ENCODE measurements around the gene BPIFA3. TPM values are rescaled to one million over a fixed set of nuclear protein-coding genes. Genes with fewer than 3 reads are reported as not detected.

Gene BPIFA3
- total and polyA plus RNA-seq, 2 of the 8 experiments (the other 6 are each of a cell fraction or from before 2014, with no cell fraction given): not detected

DNA sequence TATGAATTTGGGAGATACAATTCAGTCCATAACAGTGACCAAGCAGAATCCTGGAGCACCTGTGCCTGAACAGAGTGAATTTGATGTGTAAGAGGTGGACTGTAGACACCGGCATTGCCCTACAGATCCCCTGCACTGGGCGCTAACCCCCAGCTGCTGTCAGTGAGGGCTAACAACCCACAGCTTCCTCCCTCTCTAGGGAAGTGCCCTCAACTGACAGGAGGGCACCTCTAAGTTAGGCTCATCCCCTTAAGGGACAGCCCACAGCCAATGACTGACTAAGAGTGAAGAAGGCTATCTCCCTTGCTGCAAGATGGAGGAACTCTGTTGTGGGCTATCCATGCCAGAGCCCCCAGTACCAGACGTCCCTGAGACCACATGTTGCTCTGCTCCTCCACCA is 50.5 kb downstream of the BPIFA3 start:
- H3K56ac ChIP-seq (replicated peaks; ENCODE audit: insufficient read length, low read depth, low read length): no peak overlapping the region
- no peak for FAIRE-seq
- 81% methylated on average over 3 of the region's 3 CpGs; no CpG with 5 or more reads in 1 of the 2 experiments for WGBS, 2 experiments (ENCODE audit: extremely low coverage in 1 of 2, insufficient coverage in 1 of 2, insufficient read length in 1 of 2, insufficient replicate concordance in 2 of 2, low coverage in 1 of 2, low lambda C conversion rate in 2 of 2, missing lambda C conversion rate in 1 of 2)
- H2AFZ ChIP-seq (ENCODE audit: low read length): no peak overlapping the region
- H2BK5ac ChIP-seq (ENCODE audit: low read depth, low read length): no peak overlapping the region
- H3K4me2 ChIP-seq (ENCODE audit: insufficient read depth in 1 of 2, low read depth in 2 of 2, low read length in 2 of 2): no peak overlapping the region
- no peak overlapping the region for H2BK20ac ChIP-seq (ENCODE audit: low read length)
- H2AK5ac ChIP-seq (ENCODE audit: low read depth, low read length): no peak overlapping the region
- no peak overlapping the region for H3K9ac ChIP-seq (replicated peaks in 1 of 4; ENCODE audit: extremely low read depth in 1 of 4, low read depth in 3 of 4, low read length in 3 of 4)
- ChIA-PET POLR2A (ENCODE audit: partially characterized antibody) (no interaction called here), CTCF (ENCODE audit: partially characterized antibody) (interaction anchor here (0.6 to 1.1 kb wide), 3 partner anchors 20 to 432 kb away, joined by 3 to 4 read pairs (median 3); no protein-coding TSS in a partner anchor)
- H3K23me2 ChIP-seq (ENCODE audit: low read depth, low read length): no peaks in the 10 kb centered on the region
- no peaks in the 10 kb centered on the region for H4K20me1 ChIP-seq (replicated peaks in 1 of 2; ENCODE audit: control insufficient read depth in 1 of 2, insufficient read depth in 2 of 2, low read length in 2 of 2)
- no peak overlapping the region for H3K27ac ChIP-seq (ENCODE audit: low read depth, low read length)
- no peaks in the 10 kb centered on the region for H3K79me1 ChIP-seq (ENCODE audit: low read depth, low read length)
- H3K4me3 ChIP-seq (ENCODE audit: extremely low read depth in 1 of 4, insufficient read depth in 2 of 4, low read depth in 3 of 4, low read length in 4 of 4): no peak overlapping the region
- H3K9me3 ChIP-seq (ENCODE audit: insufficient read depth in 2 of 2, low read depth in 1 of 2, low read length in 1 of 2): no peaks in the 10 kb centered on the region
- TF ChIP-seq KDM1A (IDR thresholded peaks at IDR 0.05; ENCODE audit: borderline replicate concordance, low read length) (no peak), SP1 (IDR thresholded peaks at IDR 0.05; ENCODE audit: low read depth, low read length) (no peak), SP2 (IDR thresholded peaks at IDR 0.05; ENCODE audit: low read length) (no peak), ZNF274 (IDR thresholded peaks at IDR 0.05; ENCODE audit: borderline replicate concordance, extremely low read depth, low read length) (no peak), SUZ12 (IDR thresholded peaks at IDR 0.05; ENCODE audit: low read length) (no peak), FOSL1 (IDR thresholded peaks at IDR 0.05; ENCODE audit: insufficient read depth, low read depth, low read length) (no peak), TAF1 (IDR thresholded peaks at IDR 0.05; ENCODE audit: low read depth, low read length) (no peak), ASH2L (IDR thresholded peaks at IDR 0.05; ENCODE audit: low read length) (no peak), CHD2 (IDR thresholded peaks at IDR 0.05; ENCODE audit: low read length) (no peak), SRF (IDR thresholded peaks at IDR 0.05; ENCODE audit: low read depth, low read length) (no peak), EP300 (IDR thresholded peaks at IDR 0.05; ENCODE audit: borderline replicate concordance in 1 of 2, low read depth in 2 of 2, low read length in 2 of 2) (no peak), POLR2AphosphoS5 (IDR thresholded peaks at IDR 0.05; ENCODE audit: low read depth, low read length) (no peak)
- TF ChIP-seq, protein P1, sequence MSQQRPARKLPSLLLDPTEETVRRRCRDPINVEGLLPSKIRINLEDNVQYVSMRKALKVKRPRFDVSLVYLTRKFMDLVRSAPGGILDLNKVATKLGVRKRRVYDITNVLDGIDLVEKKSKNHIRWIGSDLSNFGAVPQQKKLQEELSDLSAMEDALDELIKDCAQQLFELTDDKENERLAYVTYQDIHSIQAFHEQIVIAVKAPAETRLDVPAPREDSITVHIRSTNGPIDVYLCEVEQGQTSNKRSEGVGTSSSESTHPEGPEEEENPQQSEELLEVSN (IDR thresholded peaks at IDR 0.05): no peak
- H3K14ac ChIP-seq (ENCODE audit: insufficient read length): no peak overlapping the region
- no peak overlapping the region for H2BK120ac ChIP-seq (replicated peaks; ENCODE audit: low read depth, low read length)
- H3K79me2 ChIP-seq (ENCODE audit: control insufficient read depth in 1 of 2, insufficient read depth in 2 of 2, low read length in 2 of 2): no peaks in the 10 kb centered on the region
- H3K23ac ChIP-seq (ENCODE audit: insufficient read length): no peak overlapping the region
- H3K4me1 ChIP-seq (replicated peaks in 1 of 4; ENCODE audit: control insufficient read depth in 3 of 4, insufficient read depth in 4 of 4, low read length in 3 of 4): no peaks in the 10 kb centered on the region
- no peak overlapping the region for H3K4ac ChIP-seq (replicated peaks; ENCODE audit: insufficient read length, low read depth, low read length)
- H3K18ac ChIP-seq (ENCODE audit: extremely low read depth, low read length): no peak overlapping the region
- H4K8ac ChIP-seq (ENCODE audit: extremely low read depth, insufficient read depth, low read length): no peak overlapping the region
- no peaks in the 10 kb centered on the region for H3K36me3 ChIP-seq (ENCODE audit: control insufficient read depth in 2 of 4, insufficient read depth in 4 of 4, low read length in 3 of 4)
- no peak overlapping the region for H4K5ac ChIP-seq (ENCODE audit: insufficient read length, low read depth, low read length)
- H3K27me3 ChIP-seq (replicated peaks in 1 of 4; ENCODE audit: control insufficient read depth in 3 of 4, extremely low read depth in 1 of 4, insufficient read depth in 3 of 4, low read length in 3 of 4): no peaks in the 10 kb centered on the region
- no peak overlapping the region for H4K91ac ChIP-seq (replicated peaks; ENCODE audit: insufficient read length, low read length)
- no peak overlapping the region for H2BK12ac ChIP-seq (ENCODE audit: low read depth, low read length)
- no peak for DNase-seq (ENCODE audit: low read depth in 1 of 2, low spot score in 2 of 2)
- H2BK15ac ChIP-seq (ENCODE audit: low read length): no peak overlapping the region

Data from H1 (cell line).